Keratinocyte (primary cell): ENCODE results near the gene APMAP. TPM values are rescaled to one million over a fixed set of nuclear protein-coding genes. Genes with fewer than 3 reads are reported as not detected.

Experiments
- DNase-seq: peaks from one replicate; pipeline ENCODE4 v3.0.0-alpha.2; 2011; ENCODE audit warnings: low read depth, missing footprints, low spot score
- FAIRE-seq: peaks from 2 replicates; lab custom pipeline; 2011; peaks lifted over from hg19 to GRCh38; lab: Jason Lieb, UNC
- H2AFZ ChIP-seq: 2 replicates; pipeline ENCODE4 v1.6.0; 2012; ENCODE audit warnings: low read length, control low read depth, inconsistent platforms; ENCODE audit not compliant: control insufficient read depth
- H3K27ac ChIP-seq: 2 replicates; pipeline ENCODE4 v1.5.1; 2011; ENCODE audit warnings: low read length; ENCODE audit not compliant: control insufficient read depth, insufficient read depth
- H3K27me3 ChIP-seq: 3 replicates; pipeline ENCODE4 v1.6.0; 2011; ENCODE audit warnings: low read length; ENCODE audit not compliant: control insufficient read depth, insufficient read depth; ENCODE audit errors: extremely low read depth
- H3K36me3 ChIP-seq, 2 experiments: 2 replicates in 1 of 2; 3 replicates in 1 of 2; pipeline ENCODE4 v1.5.1; 2011; ENCODE audit warnings: low read length in 2 of 2, mild to moderate bottlenecking in 1 of 2; ENCODE audit not compliant: control insufficient read depth in 2 of 2, insufficient read depth in 2 of 2; ENCODE audit errors: extremely low read depth in 1 of 2
- H3K4me1 ChIP-seq: 3 replicates; pipeline ENCODE4 v1.5.1; 2011; ENCODE audit warnings: low read length; ENCODE audit not compliant: control insufficient read depth, insufficient read depth; ENCODE audit errors: extremely low read depth
- H3K4me2 ChIP-seq: 3 replicates; pipeline ENCODE4 v1.6.0; 2011; ENCODE audit warnings: low read depth, low read length; ENCODE audit not compliant: control insufficient read depth, insufficient read depth; ENCODE audit errors: extremely low read depth
- H3K4me3 ChIP-seq, 3 experiments: fragments of 200-600 bp in 1 of 3; sonication (generic) in 1 of 3; 2 replicates in 2 of 3; 3 replicates in 1 of 3; pipeline ENCODE4 v1.5.1; 2011 to 2016; ENCODE audit warnings: low read length in 3 of 3, mild to moderate bottlenecking in 3 of 3, control low read depth in 2 of 3, inconsistent platforms in 1 of 3, low read depth in 1 of 3, mixed read lengths in 1 of 3, mixed run types in 1 of 3, moderate library complexity in 1 of 3; ENCODE audit not compliant: control insufficient read depth in 2 of 3, insufficient read depth in 2 of 3; ENCODE audit errors: extremely low read depth in 1 of 3
- H3K79me2 ChIP-seq: 2 replicates; pipeline ENCODE4 v1.6.0; 2012; ENCODE audit warnings: low read length; ENCODE audit not compliant: control insufficient read depth, insufficient read depth
- H3K9ac ChIP-seq: 3 replicates; pipeline ENCODE4 v1.6.0; 2011; ENCODE audit warnings: low read length; ENCODE audit not compliant: control insufficient read depth, insufficient read depth; ENCODE audit errors: extremely low read depth
- H3K9me1 ChIP-seq: 3 replicates; pipeline ENCODE4 v1.6.0; 2011; ENCODE audit warnings: low read length; ENCODE audit not compliant: control insufficient read depth, insufficient read depth; ENCODE audit errors: extremely low read depth
- H3K9me3 ChIP-seq: 2 replicates; pipeline ENCODE4 v1.5.1; 2012; ENCODE audit warnings: low read depth, low read length; ENCODE audit not compliant: control insufficient read depth
- H4K20me1 ChIP-seq: 3 replicates; pipeline ENCODE4 v1.6.0; 2011; ENCODE audit warnings: low read length; ENCODE audit not compliant: control insufficient read depth, insufficient read depth; ENCODE audit errors: extremely low read depth
- EZH2 ChIP-seq: IDR thresholded peaks from one replicate; pipeline ENCODE4 v1.6.1; 2012; ENCODE audit warnings: inconsistent platforms, mild to moderate bottlenecking, low read length, moderate library complexity
- dilution Hi-C: fragments of 300-500 bp; cut with MboI; formaldehyde crosslinking; loops from one replicate; pipeline ENCODE4 v1.7.0; 2020; ENCODE audit warnings: low sequenced_read_pairs; ENCODE audit not compliant: extremely low pct_ligation_motif_present
- polyA plus RNA-seq, 5 experiments: library from polyadenylated mRNA; depleted of rRNA in 3 of 5; stranded (reverse) in 3 of 5; stranded (forward) in 1 of 5; unstranded in 1 of 5; fragments of >200 nt; gene quantifications; 1 replicate in 1 of 5; 2 replicates in 3 of 5; 3 replicates in 1 of 5; pipeline versions ENCODE4 v1.2.1 to v1.2.3, GENCODE V29; 2011 to 2012; ENCODE audit warnings: missing spikeins in 2 of 5, low read depth in 1 of 5, low replicate concordance in 1 of 5
- TF ChIP-seq, protein P1 (sequence below), 3 experiments: IDR thresholded peaks in 1 of 3; conservative IDR thresholded peaks in 1 of 3; optimal IDR thresholded peaks in 1 of 3; 2 replicates in 2 of 3; 3 replicates in 1 of 3; pipeline versions ENCODE3 to v1.5.1; 2011; ENCODE audit warnings: low read length in 3 of 3, mild to moderate bottlenecking in 3 of 3, moderate library complexity in 2 of 3, control low read depth in 1 of 3, inconsistent platforms in 1 of 3; ENCODE audit not compliant: insufficient read depth in 2 of 3; ENCODE audit errors: extremely low read depth in 1 of 3

Gene APMAP
- polyA plus RNA-seq, 1 donor (not counting 4 experiments of a cell fraction or from before 2014, with no cell fraction given): 48.9 TPM

DNA sequence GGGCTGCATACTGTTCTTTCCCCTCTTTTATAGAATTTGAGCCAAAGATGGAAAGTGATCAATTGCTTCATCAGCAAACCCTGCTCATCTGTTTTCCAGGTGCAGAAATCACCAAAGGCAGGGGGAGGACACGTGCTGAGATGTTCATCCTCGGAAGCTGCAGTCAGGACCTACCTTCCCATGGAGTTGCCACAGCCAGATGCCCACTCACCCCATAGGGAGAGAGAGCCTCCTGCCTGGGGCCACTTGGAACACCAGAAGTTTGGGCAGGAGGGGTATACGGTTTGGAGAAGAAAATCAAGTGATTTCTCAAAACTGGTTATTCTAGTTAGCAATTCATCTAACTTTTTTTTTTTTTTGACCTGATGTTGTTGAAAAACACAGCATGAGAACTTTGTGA, 48.8 kb downstream of the APMAP start:
- H3K27ac ChIP-seq: no peak overlapping the region
- no peaks in the 10 kb centered on the region for H3K36me3 ChIP-seq
- no peaks in the 10 kb centered on the region for H3K27me3 ChIP-seq
- dilution Hi-C loops: no loop called here
- H3K4me1 ChIP-seq: no peaks in the 10 kb centered on the region
- H3K9me1 ChIP-seq: no peaks in the 10 kb centered on the region
- FAIRE-seq (no peak), DNase-seq (no peak)
- H3K9me3 ChIP-seq: no peaks in the 10 kb centered on the region
- TF ChIP-seq, protein P1, sequence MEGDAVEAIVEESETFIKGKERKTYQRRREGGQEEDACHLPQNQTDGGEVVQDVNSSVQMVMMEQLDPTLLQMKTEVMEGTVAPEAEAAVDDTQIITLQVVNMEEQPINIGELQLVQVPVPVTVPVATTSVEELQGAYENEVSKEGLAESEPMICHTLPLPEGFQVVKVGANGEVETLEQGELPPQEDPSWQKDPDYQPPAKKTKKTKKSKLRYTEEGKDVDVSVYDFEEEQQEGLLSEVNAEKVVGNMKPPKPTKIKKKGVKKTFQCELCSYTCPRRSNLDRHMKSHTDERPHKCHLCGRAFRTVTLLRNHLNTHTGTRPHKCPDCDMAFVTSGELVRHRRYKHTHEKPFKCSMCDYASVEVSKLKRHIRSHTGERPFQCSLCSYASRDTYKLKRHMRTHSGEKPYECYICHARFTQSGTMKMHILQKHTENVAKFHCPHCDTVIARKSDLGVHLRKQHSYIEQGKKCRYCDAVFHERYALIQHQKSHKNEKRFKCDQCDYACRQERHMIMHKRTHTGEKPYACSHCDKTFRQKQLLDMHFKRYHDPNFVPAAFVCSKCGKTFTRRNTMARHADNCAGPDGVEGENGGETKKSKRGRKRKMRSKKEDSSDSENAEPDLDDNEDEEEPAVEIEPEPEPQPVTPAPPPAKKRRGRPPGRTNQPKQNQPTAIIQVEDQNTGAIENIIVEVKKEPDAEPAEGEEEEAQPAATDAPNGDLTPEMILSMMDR (optimal IDR thresholded peaks at IDR 0.05 in 1 of 3, IDR thresholded peaks at IDR 0.05 in 1 of 3, conservative IDR thresholded peaks at IDR 0.05 in 1 of 3; ENCODE audit: extremely low read depth in 1 of 3, insufficient read depth in 2 of 3, low read length in 3 of 3): no peak
- TF ChIP-seq EZH2: no peak
- no peak overlapping the region for H3K9ac ChIP-seq
- no peak overlapping the region for H3K4me2 ChIP-seq
- H4K20me1 ChIP-seq: no peaks in the 10 kb centered on the region
- no peaks in the 10 kb centered on the region for H3K79me2 ChIP-seq
- H2AFZ ChIP-seq: no peak overlapping the region
- no peak overlapping the region for H3K4me3 ChIP-seq

DNA sequence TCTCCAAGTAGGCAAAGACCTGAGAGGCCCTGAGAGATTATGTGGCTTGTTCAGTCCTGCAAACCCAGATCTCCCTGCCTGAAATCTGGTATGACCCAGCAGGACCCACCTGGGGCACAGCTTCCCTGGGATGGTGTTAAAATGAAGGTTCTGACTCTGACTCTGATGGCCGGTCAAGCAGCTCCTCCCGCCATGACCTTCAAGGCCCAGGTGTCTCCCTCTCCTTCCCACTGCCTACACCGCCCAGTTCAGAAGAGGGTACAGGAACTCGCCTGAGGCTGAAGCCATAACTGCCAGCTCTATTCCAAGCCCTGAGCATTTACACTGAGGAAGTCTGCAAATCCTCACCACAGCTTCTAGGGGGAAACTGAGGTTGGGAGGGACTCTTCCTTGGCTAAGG, 49.4 kb downstream of the APMAP start:
- FAIRE-seq (no peak), DNase-seq (no peak)
- H3K79me2 ChIP-seq: no peaks in the 10 kb centered on the region

More for the DNA sequence above, 49.4 kb downstream of the APMAP start:
- H3K36me3 ChIP-seq: no peaks in the 10 kb centered on the region
- no peaks in the 10 kb centered on the region for H3K9me1 ChIP-seq
- H3K4me2 ChIP-seq: no peak overlapping the region
- H3K27ac ChIP-seq: no peak overlapping the region
- no peak overlapping the region for H3K9ac ChIP-seq
- TF ChIP-seq, protein P1 (optimal IDR thresholded peaks at IDR 0.05 in 1 of 3, IDR thresholded peaks at IDR 0.05 in 1 of 3, conservative IDR thresholded peaks at IDR 0.05 in 1 of 3; ENCODE audit: extremely low read depth in 1 of 3, insufficient read depth in 2 of 3, low read length in 3 of 3): no peak
- no peak for TF ChIP-seq EZH2
- dilution Hi-C loops: no loop called here
- H3K9me3 ChIP-seq: no peaks in the 10 kb centered on the region
- no peak overlapping the region for H2AFZ ChIP-seq
- H3K4me3 ChIP-seq: no peak overlapping the region
- H3K4me1 ChIP-seq: no peaks in the 10 kb centered on the region
- H4K20me1 ChIP-seq: no peaks in the 10 kb centered on the region
- no peaks in the 10 kb centered on the region for H3K27me3 ChIP-seq
